ENCODE measurements around the gene CREB5. TPM values are rescaled to one million over a fixed set of nuclear protein-coding genes. Genes with fewer than 3 reads are reported as not detected.

Gene CREB5
- total RNA-seq, 1 experiment from 2014 or later, result 0.49 TPM

DNA sequence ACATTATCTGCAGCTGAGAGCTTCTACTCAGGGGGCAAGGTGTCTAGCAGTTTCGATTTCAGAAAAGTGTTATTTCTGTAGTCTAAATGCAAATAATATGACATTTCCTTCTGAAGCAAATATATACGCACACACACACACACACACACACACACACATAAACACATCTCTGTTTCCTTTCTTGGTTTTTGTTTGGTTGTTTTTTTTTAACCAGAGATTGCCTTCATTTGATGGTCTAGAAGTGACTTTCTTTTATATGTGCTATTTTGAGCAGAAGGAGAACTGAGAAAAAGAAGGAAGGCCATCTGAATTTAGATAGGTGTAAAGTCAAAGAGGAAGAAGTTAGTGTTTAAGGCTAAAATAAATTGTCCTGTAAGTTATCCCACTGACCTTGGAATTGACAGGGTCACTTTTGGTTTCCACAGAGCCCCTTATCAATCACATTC, 403.6 kb downstream of the CREB5 start (continued):
- no peak for TF ChIP-seq EZH2 (IDR thresholded peaks at IDR 0.05)
- TF ChIP-seq, protein P1, sequence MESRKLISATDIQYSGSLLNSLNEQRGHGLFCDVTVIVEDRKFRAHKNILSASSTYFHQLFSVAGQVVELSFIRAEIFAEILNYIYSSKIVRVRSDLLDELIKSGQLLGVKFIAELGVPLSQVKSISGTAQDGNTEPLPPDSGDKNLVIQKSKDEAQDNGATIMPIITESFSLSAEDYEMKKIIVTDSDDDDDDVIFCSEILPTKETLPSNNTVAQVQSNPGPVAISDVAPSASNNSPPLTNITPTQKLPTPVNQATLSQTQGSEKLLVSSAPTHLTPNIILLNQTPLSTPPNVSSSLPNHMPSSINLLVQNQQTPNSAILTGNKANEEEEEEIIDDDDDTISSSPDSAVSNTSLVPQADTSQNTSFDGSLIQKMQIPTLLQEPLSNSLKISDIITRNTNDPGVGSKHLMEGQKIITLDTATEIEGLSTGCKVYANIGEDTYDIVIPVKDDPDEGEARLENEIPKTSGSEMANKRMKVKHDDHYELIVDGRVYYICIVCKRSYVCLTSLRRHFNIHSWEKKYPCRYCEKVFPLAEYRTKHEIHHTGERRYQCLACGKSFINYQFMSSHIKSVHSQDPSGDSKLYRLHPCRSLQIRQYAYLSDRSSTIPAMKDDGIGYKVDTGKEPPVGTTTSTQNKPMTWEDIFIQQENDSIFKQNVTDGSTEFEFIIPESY (IDR thresholded peaks at IDR 0.05; ENCODE audit: extremely low read depth, insufficient replicate concordance, low read length), result no peak

DNA sequence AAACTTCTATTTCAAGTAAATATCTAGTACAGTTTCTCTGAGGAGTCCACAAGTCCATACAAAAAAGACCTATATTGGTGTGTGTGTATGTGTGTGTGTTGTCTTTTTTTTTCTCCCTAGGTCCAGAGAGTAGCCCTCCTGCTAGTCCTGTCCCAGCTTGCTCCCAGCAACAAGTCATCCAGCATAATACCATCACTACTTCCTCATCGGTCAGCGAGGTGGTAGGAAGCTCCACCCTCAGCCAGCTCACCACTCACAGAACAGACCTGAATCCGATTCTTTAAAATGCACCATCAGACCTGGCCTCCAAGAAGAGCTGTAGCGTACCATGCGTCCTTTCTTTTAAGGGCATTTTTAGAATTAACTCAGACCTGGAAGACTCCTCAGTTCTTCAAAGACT, 406.7 kb downstream of the CREB5 start:
- H3K4me1 ChIP-seq (ENCODE audit: control insufficient read depth in 1 of 2, insufficient read depth in 2 of 2, low read length in 2 of 2), result no peaks in the 10 kb centered on the region
- H3K4me2 ChIP-seq (ENCODE audit: low read length), result no peak overlapping the region
- BruUV-seq (replicated peaks), result no TSS peak
- DNase-seq (ENCODE audit: low read depth, low spot score) (no peak), ATAC-seq (no peak)
- no peak overlapping the region for H3K4me3 ChIP-seq (replicated peaks in 1 of 2; ENCODE audit: low read depth in 1 of 2, low read length in 2 of 2)
- no peaks in the 10 kb centered on the region for H3K9me3 ChIP-seq (ENCODE audit: control insufficient read depth in 1 of 2, insufficient read depth in 1 of 2, low read depth in 1 of 2, low read length in 2 of 2)
- ChIA-PET RAD21 (ENCODE audit: low non-redundant PET in 1 of 2, low total read pairs in 2 of 2, uncharacterized antibody in 2 of 2, unreplicated experiment in 2 of 2) (no interaction called here), POLR2A (no interaction called here), CTCF (no interaction called here)
- H3K9ac ChIP-seq (ENCODE audit: low read length), result no peak overlapping the region
- no peaks in the 10 kb centered on the region for H3K36me3 ChIP-seq (ENCODE audit: control insufficient read depth in 1 of 2, insufficient read depth in 2 of 2, low read length in 2 of 2)
- no peaks in the 10 kb centered on the region for H3K79me2 ChIP-seq (ENCODE audit: insufficient read depth, low read length)
- no peaks in the 10 kb centered on the region for H3K9me2 ChIP-seq (ENCODE audit: insufficient read depth)
- H3K27me3 ChIP-seq (ENCODE audit: insufficient read depth, low read length), result no peaks in the 10 kb centered on the region
- intact Hi-C loops (cut with micrococcal nuclease), result no loop called here
- no peak overlapping the region for H2AFZ ChIP-seq (ENCODE audit: low read depth, low read length, poor library complexity, severe bottlenecking)
- no peak for TF ChIP-seq EZH2 (IDR thresholded peaks at IDR 0.05)
- TF ChIP-seq, protein P1 (IDR thresholded peaks at IDR 0.05; ENCODE audit: extremely low read depth, insufficient replicate concordance, low read length), result no peak
- TF ChIP-seq CBX3 (IDR thresholded peaks at IDR 0.05; ENCODE audit: low read depth), result no peak
- TF ChIP-seq YY1 (IDR thresholded peaks at IDR 0.05; ENCODE audit: extremely low read depth, insufficient replicate concordance, low read depth, low read length), result no peak
- TF ChIP-seq CEBPB (IDR thresholded peaks at IDR 0.05; ENCODE audit: low read depth), result no peak
- no peak for TF ChIP-seq TCF7L2 (IDR thresholded peaks at IDR 0.05; ENCODE audit: borderline replicate concordance, extremely low read depth, insufficient read depth, insufficient read length)
- no peak for TF ChIP-seq FOSL1 (IDR thresholded peaks at IDR 0.05; ENCODE audit: low read depth)
- H3K27ac ChIP-seq (ENCODE audit: low read depth, low read length), result no peak overlapping the region
- H4K20me1 ChIP-seq (ENCODE audit: insufficient read depth), result no peaks in the 10 kb centered on the region
